GM12801 (cell line): Measurements from ENCODE around the gene CTNNA3.

Experiments
- CTCF ChIP-seq: IDR thresholded peaks from one replicate; pipeline ENCODE4 v1.5.1; 2011; ENCODE audit warnings: control low read depth; ENCODE audit not compliant: insufficient read length; ENCODE audit errors: extremely low read depth

Gene CTNNA3

DNA sequence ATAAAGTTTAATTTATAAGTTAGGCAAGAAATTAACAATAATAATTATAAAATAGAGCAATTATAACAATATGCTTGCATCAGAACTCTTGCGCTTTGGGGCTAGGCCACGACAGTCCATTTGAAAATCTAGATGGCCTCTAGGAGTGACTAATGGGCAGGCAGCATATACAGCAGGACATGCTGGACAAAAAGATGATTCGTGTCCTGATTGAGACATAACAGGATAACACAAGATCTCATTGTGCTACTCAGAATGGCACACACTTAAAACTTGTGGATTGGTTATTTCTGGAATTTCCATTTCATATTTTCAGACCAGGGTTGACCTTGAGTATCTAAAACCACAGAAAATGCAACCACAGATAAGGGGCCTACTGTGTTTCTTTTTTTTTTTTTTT lies 27.5 kb downstream of the CTNNA3 start:
- TF ChIP-seq CTCF, result no peak

- no peak for TF ChIP-seq CTCF
Measured at GRCh38 chr10:67667035-67667425, 29.0 kb downstream of the CTNNA3 start.

DNA sequence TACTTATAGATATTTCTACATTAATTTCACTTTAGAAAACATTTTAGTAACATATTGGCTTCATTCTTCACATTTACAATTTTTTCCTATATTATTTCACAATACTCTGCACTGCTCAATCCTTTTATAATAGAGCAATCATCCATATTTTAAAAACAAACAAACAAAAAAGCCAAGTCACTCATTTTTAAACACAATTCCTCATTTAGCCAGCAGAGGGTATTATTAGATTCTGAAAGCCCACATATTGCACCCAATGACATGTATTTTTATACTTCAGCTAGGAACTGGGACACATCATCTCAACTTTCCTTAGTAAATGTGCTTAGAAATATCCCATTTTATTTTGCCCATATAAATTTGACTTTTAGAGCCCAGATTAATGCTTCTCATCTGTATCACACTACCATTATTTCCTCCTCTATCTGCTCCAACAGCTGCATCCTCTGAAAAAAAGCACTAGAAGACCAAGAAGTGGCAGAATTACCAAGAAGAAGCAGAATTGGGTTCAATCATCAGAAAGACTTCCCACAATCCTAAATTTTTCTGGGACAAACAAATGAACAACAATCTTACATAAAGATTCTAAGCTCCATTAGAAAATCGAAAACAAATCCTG lies 29.5 kb downstream of the CTNNA3 start:
- no peak for TF ChIP-seq CTCF

GRCh38 chr10:67665491-67665890 lies 30.5 kb downstream of the CTNNA3 start:
- no peak for TF ChIP-seq CTCF

DNA sequence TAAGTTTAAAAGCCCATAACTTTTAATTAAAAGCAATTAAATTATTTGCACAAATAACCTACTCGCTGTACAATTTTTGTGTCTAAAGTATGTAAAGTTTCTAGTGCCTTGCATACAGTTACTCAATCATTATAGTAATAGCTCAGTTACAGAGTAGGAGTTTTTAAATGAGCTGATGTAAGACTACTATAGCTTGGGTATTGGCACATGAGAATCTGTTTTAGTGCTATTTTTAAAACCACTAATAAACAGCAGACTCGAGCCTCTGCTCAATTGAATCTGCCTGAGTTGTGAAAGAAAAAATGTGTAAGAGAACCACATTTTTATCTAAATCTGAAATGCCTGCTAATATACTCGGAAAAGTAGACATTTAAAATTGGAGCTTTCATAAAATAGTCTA lies 31.1 kb downstream of the CTNNA3 start:
- no peak for TF ChIP-seq CTCF

- TF ChIP-seq CTCF, result no peak
Measured at GRCh38 chr10:67663449-67664087, 32.4 kb downstream of the CTNNA3 start.

- no peak for TF ChIP-seq CTCF
Measured at GRCh38 chr10:67662415-67662814, 33.6 kb downstream of the CTNNA3 start.
